Endothelial cell of umbilical vein (primary cell): ENCODE data around the gene IRF2BP2.

Experiments
- EZH2 ChIP-seq: IDR thresholded peaks from 2 replicates; pipeline ENCODE4 v1.6.1; 2012; ENCODE audit warnings: borderline replicate concordance, low read depth, mild to moderate bottlenecking, moderate library complexity, low read length, inconsistent platforms; ENCODE audit not compliant: severe bottlenecking
- FOS ChIP-seq: IDR thresholded peaks from 2 replicates; pipeline ENCODE4 v1.6.1; 2011; ENCODE audit warnings: mild to moderate bottlenecking, low read length, moderate library complexity, borderline replicate concordance; ENCODE audit not compliant: insufficient read depth
- JUN ChIP-seq: IDR thresholded peaks from 2 replicates; pipeline ENCODE4 v1.6.1; 2011; ENCODE audit warnings: borderline replicate concordance, low read depth; ENCODE audit not compliant: insufficient read length, insufficient read depth
- POLR2A ChIP-seq: IDR thresholded peaks from 2 replicates; pipeline ENCODE4 v1.6.1; 2012; ENCODE audit warnings: low read depth, mild to moderate bottlenecking, control low read depth, low read length
- POLR2AphosphoS5 ChIP-seq: IDR thresholded peaks from 2 replicates; pipeline ENCODE4 v1.6.1; 2012; ENCODE audit warnings: low read depth, mild to moderate bottlenecking, control low read depth, low read length, moderate library complexity; ENCODE audit not compliant: insufficient read depth
- TF ChIP-seq, protein P1 (sequence below), 2 donors: IDR thresholded peaks; 1 replicate in 1 of 2; 2 replicates in 1 of 2; pipeline ENCODE4 v1.5.1; 2011; ENCODE audit warnings: low read length in 2 of 2, mild to moderate bottlenecking in 2 of 2, moderate library complexity in 2 of 2, control low read depth in 1 of 2, inconsistent platforms in 1 of 2, low read depth in 1 of 2; ENCODE audit not compliant: insufficient read depth in 1 of 2; ENCODE audit errors: extremely low read depth in 1 of 2

GRCh38 chr1:234599617-234600417, 10.2 kb downstream of the IRF2BP2 start:
- TF ChIP-seq, protein P1, sequence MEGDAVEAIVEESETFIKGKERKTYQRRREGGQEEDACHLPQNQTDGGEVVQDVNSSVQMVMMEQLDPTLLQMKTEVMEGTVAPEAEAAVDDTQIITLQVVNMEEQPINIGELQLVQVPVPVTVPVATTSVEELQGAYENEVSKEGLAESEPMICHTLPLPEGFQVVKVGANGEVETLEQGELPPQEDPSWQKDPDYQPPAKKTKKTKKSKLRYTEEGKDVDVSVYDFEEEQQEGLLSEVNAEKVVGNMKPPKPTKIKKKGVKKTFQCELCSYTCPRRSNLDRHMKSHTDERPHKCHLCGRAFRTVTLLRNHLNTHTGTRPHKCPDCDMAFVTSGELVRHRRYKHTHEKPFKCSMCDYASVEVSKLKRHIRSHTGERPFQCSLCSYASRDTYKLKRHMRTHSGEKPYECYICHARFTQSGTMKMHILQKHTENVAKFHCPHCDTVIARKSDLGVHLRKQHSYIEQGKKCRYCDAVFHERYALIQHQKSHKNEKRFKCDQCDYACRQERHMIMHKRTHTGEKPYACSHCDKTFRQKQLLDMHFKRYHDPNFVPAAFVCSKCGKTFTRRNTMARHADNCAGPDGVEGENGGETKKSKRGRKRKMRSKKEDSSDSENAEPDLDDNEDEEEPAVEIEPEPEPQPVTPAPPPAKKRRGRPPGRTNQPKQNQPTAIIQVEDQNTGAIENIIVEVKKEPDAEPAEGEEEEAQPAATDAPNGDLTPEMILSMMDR (IDR thresholded peaks at IDR 0.05; ENCODE audit: extremely low read depth in 1 of 2, insufficient read depth in 1 of 2, low read depth in 1 of 2, low read length in 2 of 2): peak in 1 of 2 donors; percentile 3
- no peak for TF ChIP-seq POLR2A
- TF ChIP-seq POLR2AphosphoS5: peak; percentile 85
- no peak for TF ChIP-seq EZH2
- no peak for TF ChIP-seq JUN
- no peak for TF ChIP-seq FOS
